Ishikawa (cell line): Measurements from ENCODE around the gene GPN2.
A peak's percentile ranks its signal among the peaks of the same experiment; 100 is the strongest.

Experiments used
- CEBPB ChIP-seq: IDR thresholded peaks from 2 replicates; pipeline ENCODE4 v1.6.1; 2012
- CREB1 ChIP-seq: IDR thresholded peaks from 2 replicates; pipeline ENCODE4 v1.6.1; 2012; ENCODE audit warnings: low read depth
- EP300 ChIP-seq: IDR thresholded peaks from 2 replicates; pipeline ENCODE4 v1.6.1; 2012; ENCODE audit warnings: borderline replicate concordance
- RAD21 ChIP-seq: IDR thresholded peaks from 2 replicates; pipeline ENCODE4 v1.6.1; 2012; ENCODE audit warnings: low read depth
- REST ChIP-seq: IDR thresholded peaks from 2 replicates; pipeline ENCODE4 v1.6.1; 2012; ENCODE audit warnings: low read depth, mild to moderate bottlenecking
- TAF1 ChIP-seq: IDR thresholded peaks from 2 replicates; pipeline ENCODE4 v1.6.1; 2012; ENCODE audit warnings: low read depth, mild to moderate bottlenecking
- TEAD4 ChIP-seq: IDR thresholded peaks from 2 replicates; pipeline ENCODE4 v1.6.1; 2012
- YY1 ChIP-seq: IDR thresholded peaks from 2 replicates; pipeline ENCODE4 v1.6.1; 2012; ENCODE audit warnings: low read depth
- ZBTB7A ChIP-seq: IDR thresholded peaks from 2 replicates; pipeline ENCODE4 v1.6.1; 2012; ENCODE audit warnings: low read depth
- TF ChIP-seq, protein P1 (sequence below): IDR thresholded peaks from 2 replicates; pipeline ENCODE4 v1.6.1; 2012

DNA sequence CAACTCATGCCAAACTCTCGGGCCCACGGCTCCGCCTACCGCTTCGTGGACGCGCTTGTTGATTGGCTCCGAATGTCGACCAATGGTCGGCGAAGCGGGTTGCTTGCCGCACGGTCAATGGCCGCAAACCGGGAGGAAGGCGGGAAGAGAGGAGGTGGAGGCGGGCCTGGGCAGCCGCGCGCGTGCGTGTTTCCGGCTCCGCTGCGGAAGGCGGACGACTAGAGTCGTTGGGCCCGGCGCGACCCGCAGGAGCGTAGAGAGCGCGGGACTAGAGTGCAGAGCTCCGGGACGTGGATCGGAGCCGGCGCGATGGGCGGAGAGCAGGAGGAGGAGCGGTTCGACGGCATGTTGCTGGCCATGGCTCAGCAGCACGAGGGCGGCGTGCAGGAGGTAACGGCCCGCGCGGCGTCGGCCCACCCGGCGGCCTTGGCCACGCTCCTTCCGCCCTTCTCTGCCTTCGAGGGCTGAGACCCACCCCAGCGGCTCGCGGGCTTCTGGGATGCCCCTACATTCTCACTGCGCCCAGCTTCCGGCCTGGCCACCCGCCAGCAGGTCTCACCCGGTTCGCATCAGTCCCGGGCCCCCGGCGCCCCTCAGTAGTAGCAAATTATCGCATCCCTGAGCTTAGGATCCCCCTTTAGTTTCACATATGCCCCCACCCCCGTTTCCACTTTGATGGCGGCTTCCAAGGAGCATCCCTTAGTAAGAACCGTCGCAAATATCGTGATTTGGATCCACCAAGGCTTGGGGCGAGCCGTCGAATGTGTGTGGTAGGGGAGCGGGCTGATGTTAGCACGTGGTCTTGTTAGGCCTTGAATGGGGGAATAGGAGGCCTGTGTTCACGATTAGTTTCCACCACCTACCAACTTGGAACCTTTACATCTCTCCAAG, 31.7 kb upstream of the GPN2 start, which contains the start of gene NUDC:
- peak; percentile 82 for TF ChIP-seq TAF1
- TF ChIP-seq REST = no peak
- 0 out of 2 replicates have a peak, but pooled peaks have one; percentile 9 for TF ChIP-seq EP300
- peak; percentile 42; the same call in 1 of the 2 replicates for TF ChIP-seq YY1
- TF ChIP-seq, protein P1, sequence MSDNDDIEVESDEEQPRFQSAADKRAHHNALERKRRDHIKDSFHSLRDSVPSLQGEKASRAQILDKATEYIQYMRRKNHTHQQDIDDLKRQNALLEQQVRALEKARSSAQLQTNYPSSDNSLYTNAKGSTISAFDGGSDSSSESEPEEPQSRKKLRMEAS = peak; percentile 92
- peak; percentile 69; the same call in 1 of the 2 replicates for TF ChIP-seq CREB1
- TF ChIP-seq CEBPB = no peak
- no peak for TF ChIP-seq RAD21
- TF ChIP-seq TEAD4 = no peak
- peak; percentile 27; the same call in 1 of the 2 replicates for TF ChIP-seq ZBTB7A
